ENCODE results near the gene DRC1. TPM values are rescaled to one million over a fixed set of nuclear protein-coding genes. Genes with fewer than 3 reads are reported as not detected.
"Not testable (repeated sequence)": the region's sequence is repeated elsewhere in the genome, so short reads cannot be mapped to it uniquely, and the experiment has no call there.

Gene DRC1
- not detected in 2 replicates for total RNA-seq (2014; rRNA removed; shearing (Covaris generic))
- not detected in 2 replicates for total RNA-seq (2022)
- Bru-seq, nascent RNA, result percentile 11 among the genes with signal in this experiment
- BruChase-seq, experiment 1, labeled RNA remaining after a 6-hour chase, result percentile 11 among the genes with signal in this experiment
- percentile 16 among the genes with signal in this experiment for BruChase-seq, experiment 2, labeled RNA remaining after a 2-hour chase
- long read RNA-seq, result 0 reads

DNA sequence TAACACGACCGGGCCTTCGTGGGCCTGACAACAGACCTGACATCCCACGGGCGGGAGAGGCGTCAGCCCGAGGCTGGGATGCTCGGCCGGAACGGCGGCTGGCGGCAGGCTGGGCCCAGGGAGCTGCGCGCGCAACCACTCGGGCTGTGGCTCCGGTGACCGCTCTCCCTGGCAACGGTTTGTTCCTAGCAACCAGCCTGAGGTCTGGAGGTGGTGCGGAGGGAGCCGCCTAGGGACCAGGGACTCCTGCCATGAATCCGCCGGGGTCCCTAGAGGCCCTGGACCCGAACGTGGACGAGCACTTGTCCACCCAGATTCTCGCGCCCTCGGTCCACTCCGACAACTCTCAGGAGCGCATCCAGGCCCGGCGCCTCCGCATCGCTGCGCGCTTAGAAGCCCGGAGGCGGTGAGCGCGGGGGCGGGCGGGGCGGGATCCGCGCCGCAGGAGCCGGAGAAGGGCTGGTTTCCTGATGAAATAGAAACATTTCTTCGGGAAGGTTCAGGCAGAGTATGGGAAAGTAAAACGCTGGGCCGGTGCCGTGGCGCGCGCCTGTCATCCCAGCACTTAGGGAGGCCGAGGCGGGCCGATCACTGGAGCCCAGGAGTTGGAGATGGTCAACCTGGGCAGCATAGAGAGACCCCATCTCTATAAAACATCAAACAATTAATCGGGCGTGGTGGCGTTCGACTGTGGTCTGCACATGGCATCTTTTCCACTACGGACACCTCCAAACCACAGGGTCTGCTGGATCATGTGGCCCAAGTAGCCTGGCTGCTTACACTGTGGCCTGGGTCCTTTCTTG, at the start of gene DRC1:
Gene DRC1 (plus strand): TSS at position 182 of the 803 bp plus-strand sequence. CDS start 70 bp downstream, at position 252.
- no peak within 1 kb of the TSS for H3K4me3 ChIP-seq (ENCODE audit: low read depth, low read length, poor library complexity, severe bottlenecking)
- no TSS peak for BruUV-seq (replicated peaks)
- no peaks in the 10 kb centered on the region for H3K36me3 ChIP-seq (ENCODE audit: insufficient read depth, low read length)
- ChIA-PET CTCF (ENCODE audit: unreplicated experiment) (no interaction called here), POLR2A (no interaction called here)
- no peak for DNase-seq (ENCODE audit: low spot score)
- no peak within 1 kb of the TSS for H3K27ac ChIP-seq (ENCODE audit: low read depth, low read length, poor library complexity, severe bottlenecking)
- no peaks in the 10 kb centered on the region for H3K4me1 ChIP-seq (ENCODE audit: insufficient read depth, low read length, poor library complexity, severe bottlenecking)
- no peaks in the 10 kb centered on the region for H3K9me2 ChIP-seq (ENCODE audit: insufficient read depth, low read length)
- H2AFZ ChIP-seq (ENCODE audit: low read length), result no peak within 1 kb of the TSS
- H4K20me1 ChIP-seq (ENCODE audit: insufficient read depth, low read length), result no peaks in the 10 kb centered on the region
- H3K9me3 ChIP-seq (ENCODE audit: low read length), result no peaks in the 10 kb centered on the region
- H3K79me2 ChIP-seq (ENCODE audit: insufficient read depth, low read depth, low read length), result no peaks in the 10 kb centered on the region
- intact Hi-C loops (cut with micrococcal nuclease; ENCODE audit: unreplicated experiment), result no loop called here
- TF ChIP-seq CTCF (conservative IDR thresholded peaks at IDR 0.05; ENCODE audit: low read length) (no peak), EZH2phosphoT487 (IDR thresholded peaks at IDR 0.05; ENCODE audit: borderline replicate concordance, low read depth, low read length) (no peak)
- H3K4me2 ChIP-seq (ENCODE audit: low read length), result no peak within 1 kb of the TSS

- H3K4me2 ChIP-seq (ENCODE audit: low read length), result no peak overlapping the region
- H3K9me3 ChIP-seq (ENCODE audit: low read length), result no peaks in the 10 kb centered on the region
- TF ChIP-seq CTCF (conservative IDR thresholded peaks at IDR 0.05; ENCODE audit: low read length) (no peak), EZH2phosphoT487 (IDR thresholded peaks at IDR 0.05; ENCODE audit: borderline replicate concordance, low read depth, low read length) (no peak)
- no peaks in the 10 kb centered on the region for H3K9me2 ChIP-seq (ENCODE audit: insufficient read depth, low read length)
- H3K79me2 ChIP-seq (ENCODE audit: insufficient read depth, low read depth, low read length), result peaks cover 100% of the 10 kb centered on the region
- H2AFZ ChIP-seq (ENCODE audit: low read length), result no peak overlapping the region
- H3K27ac ChIP-seq (ENCODE audit: low read depth, low read length, poor library complexity, severe bottlenecking), result no peak overlapping the region
- no peak overlapping the region for H3K4me3 ChIP-seq (ENCODE audit: low read depth, low read length, poor library complexity, severe bottlenecking)
- peaks cover 43% of the 10 kb centered on the region for H4K20me1 ChIP-seq (ENCODE audit: insufficient read depth, low read length)
- H3K4me1 ChIP-seq (ENCODE audit: insufficient read depth, low read length, poor library complexity, severe bottlenecking), result peaks cover 9% of the 10 kb centered on the region
- H3K36me3 ChIP-seq (ENCODE audit: insufficient read depth, low read length), result peaks cover 83% of the 10 kb centered on the region
- no peak for DNase-seq (ENCODE audit: low spot score)
- BruUV-seq (replicated peaks), result no TSS peak
- ChIA-PET CTCF (ENCODE audit: unreplicated experiment) (no interaction called here), POLR2A (interaction anchor here (0.6 to 0.7 kb wide), 2 partner anchors 79 to 86 kb away, joined by 4 to 5 read pairs; no protein-coding TSS in a partner anchor)
- intact Hi-C loops (cut with micrococcal nuclease; ENCODE audit: unreplicated experiment), result no loop called here
These were observed 48.8 kb upstream of the DRC1 start for GRCh38 chr2:26352892-26353291.

GRCh38 chr2:26354469-26354868, 47.3 kb upstream of the DRC1 start:
- POLR2A ChIA-PET, result interaction anchor here (0.9 kb wide), 1 partner anchor 25 kb away, joined by 3 read pairs; no protein-coding TSS in a partner anchor
- H2AFZ ChIP-seq (ENCODE audit: low read length); H3K9me3 ChIP-seq (ENCODE audit: low read length); H3K9me2 ChIP-seq (ENCODE audit: insufficient read depth, low read length); H3K4me2 ChIP-seq (ENCODE audit: low read length); H3K4me3 ChIP-seq (ENCODE audit: low read depth, low read length, poor library complexity, severe bottlenecking); CTCF ChIA-PET (ENCODE audit: unreplicated experiment); intact Hi-C loops (cut with micrococcal nuclease; ENCODE audit: unreplicated experiment); BruUV-seq (replicated peaks); H3K4me1 ChIP-seq (ENCODE audit: insufficient read depth, low read length, poor library complexity, severe bottlenecking); H3K27ac ChIP-seq (ENCODE audit: low read depth, low read length, poor library complexity, severe bottlenecking); DNase-seq (ENCODE audit: low spot score): not testable (repeated sequence)
- Histone ChIP-seq H4K20me1 (ENCODE audit: insufficient read depth, low read length) (peaks cover 41% of the 10 kb centered on the region; the same call in 1 of the 2 replicates), H3K79me2 (ENCODE audit: insufficient read depth, low read depth, low read length) (peaks cover 99% of the 10 kb centered on the region), H3K36me3 (ENCODE audit: insufficient read depth, low read length) (peaks cover 77% of the 10 kb centered on the region)
